ENCODE measurements around the gene PDXDC1.
"Not testable (repeated sequence)": the region's sequence is repeated elsewhere in the genome, so short reads cannot be mapped to it uniquely, and the experiment has no call there.

Gene PDXDC1

GRCh38 chr16:15055141-15056053 lies 80.6 kb downstream of the PDXDC1 start:
- H3K4me3 ChIP-seq, result peak overlapping the region; percentile 91
- TF ChIP-seq CTCF (IDR thresholded peaks at IDR 0.05), result no peak
- DNase-seq (ENCODE audit: low spot score), result peak; percentile 82
- H3K27ac ChIP-seq, result peak overlapping the region; percentile 79 to 91

- H3K27ac ChIP-seq, result no peak overlapping the region
- DNase-seq (ENCODE audit: low spot score), result no peak
- TF ChIP-seq CTCF (IDR thresholded peaks at IDR 0.05), result no peak
- no peak overlapping the region for H3K4me3 ChIP-seq
Measured at GRCh38 chr16:15057681-15058417, 83.0 kb downstream of the PDXDC1 start.

- no peak overlapping the region for H3K27ac ChIP-seq
- no peak overlapping the region for H3K4me3 ChIP-seq
- DNase-seq (ENCODE audit: low spot score), result no peak
- no peak for TF ChIP-seq CTCF (IDR thresholded peaks at IDR 0.05)
Measured at GRCh38 chr16:15059324-15059723, 84.5 kb downstream of the PDXDC1 start.

- DNase-seq (ENCODE audit: low spot score); H3K4me3 ChIP-seq; H3K27ac ChIP-seq: not testable (repeated sequence)
Measured at GRCh38 chr16:15062085-15062810, 87.4 kb downstream of the PDXDC1 start.

- H3K27ac ChIP-seq; H3K4me3 ChIP-seq; DNase-seq (ENCODE audit: low spot score): not testable (repeated sequence)
Measured at GRCh38 chr16:15065961-15066360, 91.1 kb downstream of the PDXDC1 start.

GRCh38 chr16:15066690-15067089 lies 91.9 kb downstream of the PDXDC1 start:
- H3K4me3 ChIP-seq; H3K27ac ChIP-seq; DNase-seq (ENCODE audit: low spot score): not testable (repeated sequence)

- not testable (repeated sequence) for H3K4me3 ChIP-seq; H3K27ac ChIP-seq; DNase-seq (ENCODE audit: low spot score)
Measured at GRCh38 chr16:15071013-15071412, 96.2 kb downstream of the PDXDC1 start.

GRCh38 chr16:15071916-15072769 lies 97.3 kb downstream of the PDXDC1 start:
- not testable (repeated sequence) for DNase-seq (ENCODE audit: low spot score); H3K4me3 ChIP-seq; H3K27ac ChIP-seq
- TF ChIP-seq CTCF (IDR thresholded peaks at IDR 0.05), result peak; percentile 30

Data from coronary artery (tissue), 2 donors.